CD4-positive, alpha-beta memory T cell (primary cell): Measurements from ENCODE around the gene C19orf12. TPM values are rescaled to one million over a fixed set of nuclear protein-coding genes. Genes with fewer than 3 reads are reported as not detected.
A peak's percentile ranks its signal among the peaks of the same experiment; 100 is the strongest.
"Not testable (repeated sequence)": the region's sequence is repeated elsewhere in the genome, so short reads cannot be mapped to it uniquely, and the experiment has no call there.

ENCODE experiments used
- CTCF ChIA-PET: fragments of 350-600 bp; sonication (Branson Sonifier 250); formaldehyde crosslinking; loops from one replicate; lab custom pipeline; 2021; ENCODE audit warnings: inconsistent platforms; ENCODE audit not compliant: partially characterized antibody; lab: Charles Lee
- POLR2A ChIA-PET: fragments of 350-600 bp; sonication (Branson Sonifier 250); formaldehyde crosslinking; loops from one replicate; lab custom pipeline; 2021; ENCODE audit not compliant: partially characterized antibody; lab: Charles Lee
- DNase-seq, 5 donors: peaks; one replicate each; pipeline versions ENCODE4 v3.0.0 to v3.0.0-alpha.2; 2020 to 2022; ENCODE audit warnings: mixed read lengths in 1 of 5
- H3K27ac ChIP-seq: one replicate; pipeline ENCODE4 v1.7.0; 2013; ENCODE audit warnings: low read depth, low read length
- H3K27me3 ChIP-seq: 2 replicates; pipeline ENCODE4 v1.7.0; 2013; ENCODE audit warnings: mild to moderate bottlenecking, low read length, moderate library complexity; ENCODE audit not compliant: insufficient read depth
- H3K36me3 ChIP-seq: 2 replicates; pipeline ENCODE4 v1.7.0; 2013; ENCODE audit warnings: mild to moderate bottlenecking, low read length, moderate library complexity; ENCODE audit not compliant: insufficient read depth
- H3K4me1 ChIP-seq: 2 replicates; pipeline ENCODE4 v1.7.0; 2013; ENCODE audit warnings: mild to moderate bottlenecking, low read length, moderate library complexity; ENCODE audit not compliant: insufficient read depth
- H3K4me3 ChIP-seq, 2 donors: one replicate each; pipeline ENCODE4 v1.7.0; 2013; ENCODE audit warnings: low read length in 2 of 2, mild to moderate bottlenecking in 1 of 2
- H3K9me3 ChIP-seq, 2 donors: one replicate each; pipeline ENCODE4 v1.7.0; 2013; ENCODE audit warnings: low read length in 2 of 2, control low read depth in 1 of 2; ENCODE audit not compliant: control insufficient read depth in 1 of 2
- H3K27ac Mint-ChIP-seq, 7 donors: one replicate each; pipeline ENCODE4 v1.8.0; 2020 to 2021; ENCODE audit warnings: mixed read lengths in 7 of 7, mild to moderate bottlenecking in 6 of 7, inconsistent platforms in 3 of 7, moderate library complexity in 3 of 7
- H3K27me3 Mint-ChIP-seq, 2 donors: one replicate each; pipeline ENCODE4 v1.8.0; 2020 to 2021; ENCODE audit warnings: mixed read lengths in 2 of 2
- H3K36me3 Mint-ChIP-seq, 2 donors: one replicate each; pipeline ENCODE4 v1.8.0; 2020 to 2021; ENCODE audit warnings: mixed read lengths in 2 of 2, inconsistent platforms in 1 of 2, mild to moderate bottlenecking in 1 of 2
- H3K4me1 Mint-ChIP-seq, 4 donors: one replicate each; pipeline ENCODE4 v1.8.0; 2020 to 2021; ENCODE audit warnings: mixed read lengths in 4 of 4, mild to moderate bottlenecking in 1 of 4
- H3K4me3 Mint-ChIP-seq, 8 donors: one replicate each; pipeline ENCODE4 v1.8.0; 2020 to 2021; ENCODE audit warnings: mixed read lengths in 8 of 8, mild to moderate bottlenecking in 7 of 8, moderate library complexity in 6 of 8, inconsistent platforms in 3 of 8
- H3K9me3 Mint-ChIP-seq, 8 donors: one replicate each; pipeline ENCODE4 v1.8.0; 2020 to 2021; ENCODE audit warnings: mixed read lengths in 8 of 8, mild to moderate bottlenecking in 5 of 8, inconsistent platforms in 3 of 8, moderate library complexity in 1 of 8
- intact Hi-C: fragments of 100-400 bp; cut with micrococcal nuclease; formaldehyde crosslinking; loops from one replicate; pipeline ENCODE4 v1.15.1; 2023
- polyA plus RNA-seq, 2 donors: library from polyadenylated mRNA; unstranded; fragments of 300-500 nt; fragmentation: Illumina TruSeq; gene quantifications; one replicate each; pipeline ENCODE4 v1.2.3, GENCODE V29; 2021
- total RNA-seq, 2 experiments: library from RNA; stranded (reverse); gene quantifications; one replicate each; pipeline ENCODE4 v1.2.3, GENCODE V29; 2021

The C19orf12 gene
- total and polyA plus RNA-seq, 4 experiments from 2014 or later: 22.7 to 30.1 (median 26.4) TPM

- H3K4me3 ChIP-seq: peak overlapping the region; percentile 46 to 55
- intact Hi-C loops: loop anchor here (1.0 kb wide), 1 partner anchor 8 kb away; the partner anchor contains the start of gene PLEKHF1
- H3K27ac ChIP-seq: peak overlapping the region; percentile 92
- H3K27ac Mint-ChIP-seq: peak overlapping the region; percentile 93 to 100 (median 98)
- H3K9me3 Mint-ChIP-seq: no peaks in the 10 kb centered on the region
- ChIA-PET POLR2A (interaction anchor here (0.9 to 5.4 kb wide), 13 partner anchors 8 to 268 kb away, joined by 3 to 105 read pairs (median 16); partner anchors contain the start of genes C19orf12, PLEKHF1, POP4 and URI1), CTCF (interaction anchor here (2.5 to 10.6 kb wide), 9 partner anchors 7 to 65 kb away, joined by 15 to 96 read pairs (median 28); partner anchors contain the start of genes C19orf12, PLEKHF1 and POP4)
- peaks cover 99% of the 10 kb centered on the region for H3K4me1 ChIP-seq
- H3K9me3 ChIP-seq: no peaks in the 10 kb centered on the region
- H3K36me3 Mint-ChIP-seq: peaks cover 27 to 59% of the 10 kb centered on the region in 2 donors
- H3K4me3 Mint-ChIP-seq: peak overlapping the region; percentile 62 to 96 (median 80)
- H3K27me3 ChIP-seq: no peaks in the 10 kb centered on the region
- peaks cover 54 to 97% (median 78%) of the 10 kb centered on the region in 4 donors for H3K4me1 Mint-ChIP-seq
- H3K36me3 ChIP-seq: peaks cover 35% of the 10 kb centered on the region
- H3K27me3 Mint-ChIP-seq: no peaks in the 10 kb centered on the region
- peak in 1 of 5 donors; percentile 52 for DNase-seq
These were observed 41.4 kb downstream of the C19orf12 start for GRCh38 chr19:29673451-29674371.

GRCh38 chr19:29672933-29673336, 42.1 kb downstream of the C19orf12 start:
- Mint-ChIP-seq H3K27me3 (no peaks in the 10 kb centered on the region), H3K9me3 (no peaks in the 10 kb centered on the region), H3K4me1 (peaks cover 55 to 97% (median 78%) of the 10 kb centered on the region in 4 donors), H3K36me3 (peaks cover 27 to 56% of the 10 kb centered on the region in 2 donors), H3K4me3 (peak overlapping the region; percentile 62 to 96 (median 80)), H3K27ac (peak overlapping the region; percentile 93 to 100 (median 98))
- Histone ChIP-seq H3K4me3 (peak overlapping the region; percentile 46 to 55), H3K27ac (peak overlapping the region; percentile 92), H3K9me3 (no peaks in the 10 kb centered on the region), H3K27me3 (no peaks in the 10 kb centered on the region), H3K4me1 (peaks cover 99% of the 10 kb centered on the region), H3K36me3 (peaks cover 35% of the 10 kb centered on the region)
- ChIA-PET CTCF (interaction anchor here (1.1 to 10.6 kb wide), 12 partner anchors 6 to 64 kb away, joined by 3 to 96 read pairs (median 23); partner anchors contain the start of genes C19orf12, PLEKHF1 and POP4), POLR2A (interaction anchor here (0.9 to 5.4 kb wide), 17 partner anchors 8 to 269 kb away, joined by 3 to 105 read pairs (median 12); partner anchors contain the start of genes C19orf12, PLEKHF1, POP4 and URI1)
- intact Hi-C loops: loop anchor here (1.0 kb wide), 1 partner anchor 8 kb away; the partner anchor contains the start of gene PLEKHF1
- peak; percentile 88 to 95 (median 90) for DNase-seq

GRCh38 chr19:29672319-29672932, 42.6 kb downstream of the C19orf12 start:
- peak overlapping the region; percentile 93 to 100 (median 98) for H3K27ac Mint-ChIP-seq
- CTCF ChIA-PET: interaction anchor here (1.1 to 10.6 kb wide), 13 partner anchors 6 to 63 kb away, joined by 3 to 96 read pairs (median 20); partner anchors contain the start of genes C19orf12, PLEKHF1 and POP4
- no peaks in the 10 kb centered on the region for H3K9me3 Mint-ChIP-seq
- H3K4me1 Mint-ChIP-seq: peaks cover 58 to 97% (median 80%) of the 10 kb centered on the region in 4 donors
- intact Hi-C loops: no loop called here
- POLR2A ChIA-PET: interaction anchor here (0.8 to 5.4 kb wide), 20 partner anchors 7 to 270 kb away, joined by 3 to 105 read pairs (median 6); partner anchors contain the start of genes C19orf12, PLEKHF1, POP4 and URI1
- peaks cover 35% of the 10 kb centered on the region for H3K36me3 ChIP-seq
- peak overlapping the region; percentile 62 to 96 (median 80) for H3K4me3 Mint-ChIP-seq
- H3K4me3 ChIP-seq: peak overlapping the region; percentile 8 to 46
- DNase-seq: peak in 1 of 5 donors; percentile 29
- peaks cover 100% of the 10 kb centered on the region for H3K4me1 ChIP-seq
- peaks cover 27 to 57% of the 10 kb centered on the region in 2 donors for H3K36me3 Mint-ChIP-seq
- H3K9me3 ChIP-seq: no peaks in the 10 kb centered on the region
- H3K27me3 ChIP-seq: no peaks in the 10 kb centered on the region
- H3K27me3 Mint-ChIP-seq: no peaks in the 10 kb centered on the region
- H3K27ac ChIP-seq: peak overlapping the region; percentile 92

GRCh38 chr19:29671393-29672160, 43.5 kb downstream of the C19orf12 start:
- peak; percentile 81 to 96 (median 86) for DNase-seq
- ChIA-PET CTCF (interaction anchor here (1.1 to 5.9 kb wide), 14 partner anchors 8 to 63 kb away, joined by 3 to 90 read pairs (median 16); partner anchors contain the start of genes C19orf12 and POP4), POLR2A (interaction anchor here (0.7 to 5.4 kb wide), 17 partner anchors 9 to 271 kb away, joined by 3 to 105 read pairs (median 12); partner anchors contain the start of genes C19orf12, POP4 and URI1)
- H3K9me3 Mint-ChIP-seq: no peaks in the 10 kb centered on the region
- peaks cover 97% of the 10 kb centered on the region for H3K4me1 ChIP-seq
- peaks cover 30 to 56% of the 10 kb centered on the region in 2 donors for H3K36me3 Mint-ChIP-seq
- no peaks in the 10 kb centered on the region for H3K27me3 ChIP-seq
- no peaks in the 10 kb centered on the region for H3K9me3 ChIP-seq
- intact Hi-C loops: loop anchor here (1.0 kb wide), 3 partner anchors 9 to 45 kb away; no protein-coding TSS in a partner anchor
- H3K36me3 ChIP-seq: peaks cover 27% of the 10 kb centered on the region
- no peaks in the 10 kb centered on the region for H3K27me3 Mint-ChIP-seq
- H3K27ac Mint-ChIP-seq: peak overlapping the region; percentile 93 to 100 (median 98)
- peak overlapping the region; percentile 62 to 96 (median 76) for H3K4me3 Mint-ChIP-seq
- H3K4me1 Mint-ChIP-seq: peaks cover 58 to 96% (median 79%) of the 10 kb centered on the region in 4 donors
- peak overlapping the region; percentile 92 for H3K27ac ChIP-seq
- peak overlapping the region; percentile 14 to 46 for H3K4me3 ChIP-seq

GRCh38 chr19:29671026-29671392, 44.1 kb downstream of the C19orf12 start:
- Mint-ChIP-seq H3K4me1 (peaks cover 53 to 90% (median 77%) of the 10 kb centered on the region in 4 donors), H3K36me3 (peaks cover 28 to 53% of the 10 kb centered on the region in 2 donors), H3K27ac (peak overlapping the region; percentile 93 to 100 (median 98)), H3K4me3 (peak overlapping the region; percentile 62 to 96 (median 76))
- ChIA-PET POLR2A (interaction anchor here (0.8 to 5.4 kb wide), 13 partner anchors 9 to 271 kb away, joined by 3 to 105 read pairs (median 16); partner anchors contain the start of genes C19orf12, POP4 and URI1), CTCF (interaction anchor here (1.2 to 5.9 kb wide), 13 partner anchors 8 to 62 kb away, joined by 3 to 90 read pairs (median 18); partner anchors contain the start of genes C19orf12 and POP4)
- Histone ChIP-seq H3K27ac (peak overlapping the region; percentile 92), H3K4me1 (peaks cover 92% of the 10 kb centered on the region), H3K36me3 (peaks cover 24% of the 10 kb centered on the region), H3K4me3 (peak overlapping the region; percentile 14 to 42)
- DNase-seq, H3K27me3 ChIP-seq, H3K27me3 Mint-ChIP-seq, H3K9me3 ChIP-seq, H3K9me3 Mint-ChIP-seq: not testable (repeated sequence)
- intact Hi-C loops: loop anchor here (1.0 kb wide), 3 partner anchors 9 to 45 kb away; no protein-coding TSS in a partner anchor
